Sigmoid colon (tissue), 7 donors: ENCODE measurements around the gene PFDN1. TPM values are rescaled to one million over a fixed set of nuclear protein-coding genes. Genes with fewer than 3 reads are reported as not detected.

Experiments used
- DNase-seq: peaks from one replicate; pipeline ENCODE4 v3.0.0-alpha.2; 2019
- H3K27ac ChIP-seq, 4 donors: fragments of 200-600 bp; sonication (generic); one replicate each; pipeline ENCODE4 v1.5.1; 2016 to 2019; ENCODE audit warnings: mild to moderate bottlenecking in 1 of 4
- H3K27me3 ChIP-seq, 3 donors: fragments of 200-600 bp; sonication (generic); one replicate each; pipeline ENCODE4 v1.5.1; 2019; ENCODE audit warnings: mild to moderate bottlenecking in 1 of 3
- H3K36me3 ChIP-seq, 4 donors: fragments of 200-600 bp; sonication (generic); one replicate each; pipeline ENCODE4 v1.5.1; 2016 to 2019
- H3K4me1 ChIP-seq, 4 donors: fragments of 200-600 bp; sonication (generic); one replicate each; pipeline ENCODE4 v1.5.1; 2017 to 2019
- H3K4me3 ChIP-seq, 4 donors: fragments of 200-600 bp; sonication (generic); one replicate each; pipeline ENCODE4 v1.5.1; 2017 to 2019; ENCODE audit warnings: mild to moderate bottlenecking in 2 of 4, moderate library complexity in 1 of 4
- H3K9me3 ChIP-seq, 4 donors: fragments of 200-600 bp in 3 of 4; sonication (generic) in 3 of 4; one replicate each; pipeline versions ENCODE4 v1.5.1 to v1.6.1; 2013 to 2019
- EP300 ChIP-seq, 4 donors: sonication (generic); formaldehyde crosslinking; IDR thresholded peaks; one replicate each; pipeline ENCODE4 v1.6.1; 2017; ENCODE audit warnings: antibody characterized with exemption in 4 of 4
- POLR2A ChIP-seq, 2 donors: fragments of 450-650 bp; IDR thresholded peaks; one replicate each; pipeline ENCODE4 v1.6.1; 2016; ENCODE audit warnings: antibody characterized with exemption in 2 of 2, mild to moderate bottlenecking in 2 of 2, moderate library complexity in 2 of 2
- POLR2AphosphoS5 ChIP-seq, 4 donors: sonication (generic); formaldehyde crosslinking; IDR thresholded peaks; one replicate each; pipeline ENCODE4 v1.6.1; 2017; ENCODE audit warnings: antibody characterized with exemption in 4 of 4
- WGBS, 2 donors: extraction: QIAGEN DNeasy Blood & Tissue Kit; methylation state at CpG; one replicate each; pipeline ENCODE4 v1.1.7; 2013; 5-methylcytosine and 5-hydroxymethylcytosine counted together
- intact Hi-C: fragments of 100-400 bp; cut with DNase I; formaldehyde crosslinking; loops from one replicate; pipeline ENCODE4 v1.15.1; 2023
- polyA plus RNA-seq, 3 donors: library from polyadenylated mRNA; stranded (reverse); fragments of 200-250 nt; gene quantifications; one replicate each; pipeline ENCODE4 v1.2.3, GENCODE V29; 2013
- total RNA-seq, 4 donors: library from RNA; depleted of rRNA; stranded (reverse); fragments of >200 nt; gene quantifications; one replicate each; pipeline ENCODE4 v1.1.0, GENCODE V29; 2016
- TF ChIP-seq, protein P1 (sequence below), 4 experiments: fragments of 450-650 bp in 3 of 4; fragments of 200-600 bp in 1 of 4; IDR thresholded peaks; one replicate each; pipeline ENCODE4 v1.5.1; 2016 to 2019; ENCODE audit warnings: antibody characterized with exemption in 4 of 4, mild to moderate bottlenecking in 3 of 4, moderate library complexity in 2 of 4
- donor health status: healthy with polysubstance abuse.
- donor health status: Bipolar disorder and iron deficiency.
- donor health status: healthy.

Gene PFDN1
- total and polyA plus RNA-seq, 7 donors: 61.8 to 159 (median 88.2) TPM

DNA sequence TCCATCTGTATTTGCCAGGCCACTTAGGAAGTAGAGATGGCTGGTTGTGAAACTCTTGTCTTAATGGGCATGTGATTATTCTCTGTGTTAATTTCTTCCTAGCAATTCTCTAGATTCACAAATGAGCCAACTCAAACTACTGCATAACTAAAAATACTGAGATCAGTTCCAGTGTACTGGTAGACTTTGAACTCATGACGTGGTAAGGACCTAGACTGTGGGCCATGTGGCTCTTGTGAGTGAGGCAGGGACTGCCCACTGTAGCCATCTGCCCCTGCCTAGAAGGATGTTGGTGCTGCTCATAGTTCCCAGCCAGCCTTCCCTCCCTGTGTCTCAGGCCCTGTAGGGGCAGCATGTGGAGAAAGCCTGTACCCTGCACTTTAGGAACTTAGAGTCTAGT lies 80.5 kb downstream of the PFDN1 start:
- 26 to 75% methylated on average over 1 of the region's 1 CpG for WGBS, 2 donors
- Histone ChIP-seq H3K27me3 (no peaks in the 10 kb centered on the region), H3K4me1 (peaks cover 0 to 36% (median 35%) of the 10 kb centered on the region in 4 donors), H3K4me3 (no peak overlapping the region), H3K27ac (peak overlapping the region in 3 of 4 donors; percentile 43 to 67 (median 50)), H3K9me3 (no peaks in the 10 kb centered on the region), H3K36me3 (no peaks in the 10 kb centered on the region)
- intact Hi-C loops: no loop called here
- no peak for DNase-seq
- TF ChIP-seq EP300 (IDR thresholded peaks at IDR 0.05): no peak
- no peak for TF ChIP-seq POLR2A (IDR thresholded peaks at IDR 0.05)
- no peak for TF ChIP-seq POLR2AphosphoS5 (IDR thresholded peaks at IDR 0.05)
- TF ChIP-seq, protein P1, sequence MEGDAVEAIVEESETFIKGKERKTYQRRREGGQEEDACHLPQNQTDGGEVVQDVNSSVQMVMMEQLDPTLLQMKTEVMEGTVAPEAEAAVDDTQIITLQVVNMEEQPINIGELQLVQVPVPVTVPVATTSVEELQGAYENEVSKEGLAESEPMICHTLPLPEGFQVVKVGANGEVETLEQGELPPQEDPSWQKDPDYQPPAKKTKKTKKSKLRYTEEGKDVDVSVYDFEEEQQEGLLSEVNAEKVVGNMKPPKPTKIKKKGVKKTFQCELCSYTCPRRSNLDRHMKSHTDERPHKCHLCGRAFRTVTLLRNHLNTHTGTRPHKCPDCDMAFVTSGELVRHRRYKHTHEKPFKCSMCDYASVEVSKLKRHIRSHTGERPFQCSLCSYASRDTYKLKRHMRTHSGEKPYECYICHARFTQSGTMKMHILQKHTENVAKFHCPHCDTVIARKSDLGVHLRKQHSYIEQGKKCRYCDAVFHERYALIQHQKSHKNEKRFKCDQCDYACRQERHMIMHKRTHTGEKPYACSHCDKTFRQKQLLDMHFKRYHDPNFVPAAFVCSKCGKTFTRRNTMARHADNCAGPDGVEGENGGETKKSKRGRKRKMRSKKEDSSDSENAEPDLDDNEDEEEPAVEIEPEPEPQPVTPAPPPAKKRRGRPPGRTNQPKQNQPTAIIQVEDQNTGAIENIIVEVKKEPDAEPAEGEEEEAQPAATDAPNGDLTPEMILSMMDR (IDR thresholded peaks at IDR 0.05): no peak

DNA sequence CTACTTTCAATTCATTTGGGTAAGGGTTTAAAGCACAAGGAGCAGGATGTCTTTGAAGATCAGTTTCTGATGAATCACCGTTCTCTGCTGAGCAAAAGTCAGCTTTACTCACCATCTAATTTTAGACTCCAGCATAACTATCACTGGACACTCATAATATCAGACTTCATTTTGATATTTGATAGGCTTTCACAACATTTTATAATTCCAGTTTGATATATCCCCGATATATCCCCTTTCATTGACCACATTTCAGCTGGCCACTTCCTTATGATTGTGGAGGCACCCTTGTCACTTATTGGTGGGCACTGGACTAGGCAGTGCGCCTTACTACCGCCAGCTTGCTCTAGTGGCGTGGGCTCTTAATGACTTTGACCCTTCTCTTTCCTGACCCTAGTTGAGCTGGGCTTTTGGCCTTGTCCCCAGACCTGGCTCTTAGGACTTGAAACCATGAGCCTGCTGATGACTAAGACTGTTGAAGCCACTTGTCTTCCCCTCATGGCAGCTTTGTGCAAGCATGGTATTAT lies 81.1 kb downstream of the PFDN1 start:
- H3K4me1 ChIP-seq: peaks cover 0 to 36% (median 35%) of the 10 kb centered on the region in 4 donors
- H3K27ac ChIP-seq: peak overlapping the region in 3 of 4 donors; percentile 43 to 67 (median 50)
- H3K36me3 ChIP-seq: no peaks in the 10 kb centered on the region
- 86 to 91% methylated on average over 5 of the region's 5 CpGs for WGBS, 2 donors
- intact Hi-C loops: no loop called here
- DNase-seq: no peak
- TF ChIP-seq POLR2A (IDR thresholded peaks at IDR 0.05) (no peak), POLR2AphosphoS5 (IDR thresholded peaks at IDR 0.05) (no peak), EP300 (IDR thresholded peaks at IDR 0.05) (no peak)
- TF ChIP-seq, protein P1 (IDR thresholded peaks at IDR 0.05): no peak
- no peak overlapping the region for H3K4me3 ChIP-seq
- no peaks in the 10 kb centered on the region for H3K9me3 ChIP-seq
- H3K27me3 ChIP-seq: no peaks in the 10 kb centered on the region

DNA sequence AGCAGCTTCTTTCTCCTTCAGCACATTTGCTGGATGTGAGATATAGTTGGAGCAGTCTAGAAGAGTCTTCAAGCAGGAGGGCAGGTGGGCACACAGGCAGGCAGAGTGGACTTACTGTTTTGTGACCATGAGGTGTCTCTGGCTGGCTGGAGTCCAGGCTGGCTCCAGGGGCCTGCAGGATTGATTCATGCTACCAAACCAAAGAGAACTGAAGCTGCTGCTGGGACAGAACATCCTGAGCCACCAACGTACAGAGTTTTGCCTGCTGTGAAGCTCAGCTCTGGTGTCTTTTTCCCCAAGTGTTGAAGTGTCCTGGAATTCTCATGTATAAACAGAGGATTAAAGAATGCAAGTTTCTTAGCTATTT lies 82.2 kb downstream of the PFDN1 start:
- peak overlapping the region in 1 of 4 donors; percentile 67 for H3K27ac ChIP-seq
- H3K36me3 ChIP-seq: no peaks in the 10 kb centered on the region
- WGBS, 2 donors: 67 to 68% methylated on average over 1 of the region's 1 CpG
- H3K4me3 ChIP-seq: no peak overlapping the region
- no peaks in the 10 kb centered on the region for H3K27me3 ChIP-seq
- TF ChIP-seq POLR2A (IDR thresholded peaks at IDR 0.05) (no peak), EP300 (IDR thresholded peaks at IDR 0.05) (no peak)
- TF ChIP-seq, protein P1 (IDR thresholded peaks at IDR 0.05): no peak
- peaks cover 0 to 36% (median 35%) of the 10 kb centered on the region in 4 donors for H3K4me1 ChIP-seq
- H3K9me3 ChIP-seq: no peaks in the 10 kb centered on the region
- intact Hi-C loops: no loop called here
- DNase-seq: no peak

DNA sequence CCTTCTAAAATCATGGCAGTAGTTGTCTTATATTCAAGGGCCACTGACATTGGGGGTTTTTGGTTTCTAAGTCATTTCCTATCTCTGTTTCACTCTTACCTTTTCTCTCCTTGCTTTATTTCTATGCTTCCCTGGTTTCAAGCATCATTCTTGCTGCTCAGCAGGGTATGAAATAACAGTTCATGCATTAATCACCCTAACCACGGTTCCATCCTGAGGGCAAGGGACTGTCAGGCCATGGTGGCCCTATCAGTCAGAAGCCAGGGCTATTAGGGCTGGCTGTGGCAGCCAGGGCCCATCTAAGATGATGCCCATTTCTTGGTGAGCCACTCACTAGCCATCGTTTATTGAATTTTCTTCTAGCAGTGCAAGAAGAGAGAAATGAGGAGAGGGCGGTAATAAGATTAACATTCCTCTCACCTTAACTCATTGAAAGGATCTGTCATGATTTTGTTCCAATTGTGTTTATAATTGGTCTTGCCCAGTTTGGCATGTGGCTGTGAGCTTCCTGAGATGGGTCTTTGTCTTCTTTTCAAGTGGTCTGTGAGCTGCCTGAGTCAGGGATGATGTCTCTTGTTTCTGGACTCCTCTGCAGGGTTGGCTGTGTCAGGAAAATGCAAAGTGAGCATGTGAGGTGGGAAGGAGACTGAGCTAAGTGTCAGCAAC lies 82.7 kb downstream of the PFDN1 start:
- Histone ChIP-seq H3K4me3 (no peak overlapping the region), H3K36me3 (no peaks in the 10 kb centered on the region), H3K27me3 (no peaks in the 10 kb centered on the region), H3K4me1 (peaks cover 0 to 36% (median 35%) of the 10 kb centered on the region in 4 donors), H3K27ac (peak overlapping the region in 2 of 4 donors; percentile 8 to 67), H3K9me3 (no peaks in the 10 kb centered on the region)
- TF ChIP-seq, protein P1 (IDR thresholded peaks at IDR 0.05): no peak
- intact Hi-C loops: no loop called here
- 55 to 80% methylated on average over 3 of the region's 3 CpGs for WGBS, 2 donors
- no peak for DNase-seq
